ENCODE data around the gene ICAM3.

DNA sequence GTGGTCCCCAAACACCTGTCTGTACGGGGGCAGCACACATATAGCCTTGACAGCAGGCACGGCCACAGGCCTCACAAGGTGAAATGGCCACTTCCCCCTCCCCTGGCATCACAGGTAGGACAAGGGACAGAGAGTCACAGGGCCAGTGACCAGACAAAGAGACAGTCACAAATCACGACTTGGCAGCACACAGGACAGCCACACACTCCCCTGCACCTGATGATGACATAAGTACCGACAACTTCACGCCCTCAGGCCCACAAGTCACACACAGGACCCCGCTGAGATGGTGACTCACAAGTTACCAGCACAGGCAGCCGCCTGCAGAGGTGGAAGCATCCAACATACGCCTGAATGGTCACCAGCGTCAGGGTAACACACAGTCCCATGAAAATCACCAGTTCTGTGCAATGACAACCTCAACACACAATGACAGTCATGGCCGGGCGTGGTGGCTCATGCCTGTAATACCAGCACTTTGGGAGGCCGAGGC is 24.4 kb upstream of the ICAM3 start:
- no peak for TF ChIP-seq L3MBTL2 (conservative IDR thresholded peaks at IDR 0.05)
- TF ChIP-seq, protein P1, sequence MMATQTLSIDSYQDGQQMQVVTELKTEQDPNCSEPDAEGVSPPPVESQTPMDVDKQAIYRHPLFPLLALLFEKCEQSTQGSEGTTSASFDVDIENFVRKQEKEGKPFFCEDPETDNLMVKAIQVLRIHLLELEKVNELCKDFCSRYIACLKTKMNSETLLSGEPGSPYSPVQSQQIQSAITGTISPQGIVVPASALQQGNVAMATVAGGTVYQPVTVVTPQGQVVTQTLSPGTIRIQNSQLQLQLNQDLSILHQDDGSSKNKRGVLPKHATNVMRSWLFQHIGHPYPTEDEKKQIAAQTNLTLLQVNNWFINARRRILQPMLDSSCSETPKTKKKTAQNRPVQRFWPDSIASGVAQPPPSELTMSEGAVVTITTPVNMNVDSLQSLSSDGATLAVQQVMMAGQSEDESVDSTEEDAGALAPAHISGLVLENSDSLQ (IDR thresholded peaks at IDR 0.05): no peak

Measured in HEK293T (cell line).